Hepatocyte (in vitro differentiated cells): ENCODE data around the gene RTL1.

Experiments used
- EZH2 ChIP-seq: fragments of 200-600 bp; sonication (generic); IDR thresholded peaks from 2 replicates; pipeline ENCODE4 v1.6.1; 2016; ENCODE audit warnings: antibody characterized with exemption, mild to moderate bottlenecking, borderline replicate concordance
- TF ChIP-seq, protein P1 (sequence below): fragments of 200-600 bp; sonication (generic); IDR thresholded peaks from 2 replicates; pipeline ENCODE4 v1.5.1; 2016; ENCODE audit warnings: antibody characterized with exemption, mild to moderate bottlenecking; ENCODE audit not compliant: poor library complexity

GRCh38 chr14:100841066-100841760, 62.3 kb downstream of the RTL1 start:
- TF ChIP-seq, protein P1, sequence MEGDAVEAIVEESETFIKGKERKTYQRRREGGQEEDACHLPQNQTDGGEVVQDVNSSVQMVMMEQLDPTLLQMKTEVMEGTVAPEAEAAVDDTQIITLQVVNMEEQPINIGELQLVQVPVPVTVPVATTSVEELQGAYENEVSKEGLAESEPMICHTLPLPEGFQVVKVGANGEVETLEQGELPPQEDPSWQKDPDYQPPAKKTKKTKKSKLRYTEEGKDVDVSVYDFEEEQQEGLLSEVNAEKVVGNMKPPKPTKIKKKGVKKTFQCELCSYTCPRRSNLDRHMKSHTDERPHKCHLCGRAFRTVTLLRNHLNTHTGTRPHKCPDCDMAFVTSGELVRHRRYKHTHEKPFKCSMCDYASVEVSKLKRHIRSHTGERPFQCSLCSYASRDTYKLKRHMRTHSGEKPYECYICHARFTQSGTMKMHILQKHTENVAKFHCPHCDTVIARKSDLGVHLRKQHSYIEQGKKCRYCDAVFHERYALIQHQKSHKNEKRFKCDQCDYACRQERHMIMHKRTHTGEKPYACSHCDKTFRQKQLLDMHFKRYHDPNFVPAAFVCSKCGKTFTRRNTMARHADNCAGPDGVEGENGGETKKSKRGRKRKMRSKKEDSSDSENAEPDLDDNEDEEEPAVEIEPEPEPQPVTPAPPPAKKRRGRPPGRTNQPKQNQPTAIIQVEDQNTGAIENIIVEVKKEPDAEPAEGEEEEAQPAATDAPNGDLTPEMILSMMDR = no peak
- TF ChIP-seq EZH2 = no peak
